Ascending aorta (tissue), 2 donors: ENCODE measurements around the gene ARSA. TPM values are rescaled to one million over a fixed set of nuclear protein-coding genes. Genes with fewer than 3 reads are reported as not detected.

ENCODE experiments used
- DNase-seq, 2 donors: peaks; one replicate each; pipeline ENCODE4 v3.0.0-alpha.2; 2019; ENCODE audit warnings: low spot score in 2 of 2
- H3K27ac ChIP-seq, 2 donors: fragments of 200-600 bp; sonication (generic); one replicate each; pipeline ENCODE4 v1.5.1; 2016 to 2017; ENCODE audit warnings: mild to moderate bottlenecking in 1 of 2
- H3K27me3 ChIP-seq: fragments of 200-600 bp; sonication (generic); one replicate; pipeline ENCODE4 v1.5.1; 2017
- H3K36me3 ChIP-seq, 2 donors: fragments of 200-600 bp; sonication (generic); one replicate each; pipeline ENCODE4 v1.5.1; 2016
- H3K4me1 ChIP-seq, 2 donors: fragments of 200-600 bp; sonication (generic); one replicate each; pipeline ENCODE4 v1.5.1; 2016 to 2017; ENCODE audit warnings: mild to moderate bottlenecking in 1 of 2
- H3K4me3 ChIP-seq, 2 donors: fragments of 200-600 bp; sonication (generic); one replicate each; pipeline ENCODE4 v1.5.1; 2016 to 2017; ENCODE audit warnings: mild to moderate bottlenecking in 1 of 2
- H3K9me3 ChIP-seq, 2 donors: fragments of 200-600 bp; sonication (generic); one replicate each; pipeline ENCODE4 v1.5.1; 2016
- CTCF ChIP-seq, 3 experiments: fragments of 200-600 bp in 2 of 3; fragments of 450-650 bp in 1 of 3; sonication (generic) in 2 of 3; IDR thresholded peaks; one replicate each; pipeline ENCODE4 v1.5.1; 2016 to 2019; ENCODE audit warnings: antibody characterized with exemption in 3 of 3, mild to moderate bottlenecking in 1 of 3, moderate library complexity in 1 of 3
- intact Hi-C: fragments of 100-400 bp; cut with DNase I; formaldehyde crosslinking; loops from one replicate; pipeline ENCODE4 v1.15.1; 2023
- total RNA-seq: library from RNA; depleted of rRNA; stranded (reverse); fragments of >200 nt; gene quantifications from one replicate; pipeline ENCODE4 v1.1.0, GENCODE V29; 2016

The ARSA gene
- 111 TPM for total RNA-seq

DNA sequence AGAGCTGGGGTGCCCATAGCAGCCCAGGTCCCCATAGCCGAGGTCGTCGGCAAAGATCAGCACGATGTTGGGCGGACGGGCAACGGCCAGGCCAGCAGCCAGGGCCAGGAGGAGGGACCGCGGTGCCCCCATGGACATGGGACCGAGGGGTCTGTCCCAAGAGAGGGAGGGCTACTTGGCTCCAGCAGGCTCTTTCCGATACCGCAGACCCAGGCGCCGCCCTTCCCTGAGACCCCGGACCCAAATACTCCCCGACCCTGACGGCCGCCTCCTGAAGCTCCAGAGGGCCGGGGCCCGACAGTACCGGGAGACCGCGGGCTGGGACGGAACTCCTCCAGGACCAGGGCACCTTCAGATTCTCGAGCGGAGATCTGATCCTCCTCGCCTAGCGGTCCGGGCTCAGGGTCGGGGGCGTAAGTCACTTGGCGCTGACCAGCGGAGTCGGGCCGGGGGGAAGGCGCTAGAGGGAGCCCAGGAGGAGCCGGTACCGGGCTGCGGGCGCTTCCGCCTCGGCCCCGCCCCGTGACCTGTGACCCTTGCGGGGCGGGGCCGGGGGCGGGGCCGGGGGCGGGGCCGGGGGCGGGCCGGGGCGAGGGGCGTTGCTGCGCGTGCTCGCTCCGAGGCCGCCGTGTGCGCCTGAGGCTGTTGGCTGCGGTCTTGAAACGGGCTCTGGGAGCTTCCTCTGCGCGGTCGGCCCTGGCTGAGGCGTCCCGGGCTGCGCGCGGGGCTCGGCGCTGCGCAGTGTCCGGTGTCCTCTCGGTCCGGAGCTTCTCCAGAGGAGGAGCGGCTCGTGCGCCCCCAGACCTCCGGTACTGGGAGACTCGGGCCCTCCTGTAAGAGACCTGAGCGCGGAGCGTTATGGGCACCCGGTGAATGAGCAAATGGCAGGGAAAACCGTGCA is at the start of gene ARSA:
Gene ARSA, minus strand, starts transcription at position 511 of the 901 bp plus-strand sequence. Its CDS starts 373 bp downstream, at position 138.
- peak within 1 kb of the TSS; percentile 46 to 84 for H3K27ac ChIP-seq
- intact Hi-C loops: loop anchor here (1.0 to 5.0 kb wide), 5 partner anchors 45 to 776 kb away; partner anchors contain the start of genes CHKB, LMF2, SCO2 and ZBED4
- peak; percentile 27 to 86 for DNase-seq
- H3K36me3 ChIP-seq: no peaks in the 10 kb centered on the region
- H3K4me1 ChIP-seq: peaks cover 4 to 12% of the 10 kb centered on the region in 2 donors
- peak within 1 kb of the TSS; percentile 63 to 67 for H3K4me3 ChIP-seq
- peak; percentile 1 to 47 (median 18) for TF ChIP-seq CTCF (IDR thresholded peaks at IDR 0.05)
- H3K9me3 ChIP-seq: no peaks in the 10 kb centered on the region
- H3K27me3 ChIP-seq: no peaks in the 10 kb centered on the region

DNA sequence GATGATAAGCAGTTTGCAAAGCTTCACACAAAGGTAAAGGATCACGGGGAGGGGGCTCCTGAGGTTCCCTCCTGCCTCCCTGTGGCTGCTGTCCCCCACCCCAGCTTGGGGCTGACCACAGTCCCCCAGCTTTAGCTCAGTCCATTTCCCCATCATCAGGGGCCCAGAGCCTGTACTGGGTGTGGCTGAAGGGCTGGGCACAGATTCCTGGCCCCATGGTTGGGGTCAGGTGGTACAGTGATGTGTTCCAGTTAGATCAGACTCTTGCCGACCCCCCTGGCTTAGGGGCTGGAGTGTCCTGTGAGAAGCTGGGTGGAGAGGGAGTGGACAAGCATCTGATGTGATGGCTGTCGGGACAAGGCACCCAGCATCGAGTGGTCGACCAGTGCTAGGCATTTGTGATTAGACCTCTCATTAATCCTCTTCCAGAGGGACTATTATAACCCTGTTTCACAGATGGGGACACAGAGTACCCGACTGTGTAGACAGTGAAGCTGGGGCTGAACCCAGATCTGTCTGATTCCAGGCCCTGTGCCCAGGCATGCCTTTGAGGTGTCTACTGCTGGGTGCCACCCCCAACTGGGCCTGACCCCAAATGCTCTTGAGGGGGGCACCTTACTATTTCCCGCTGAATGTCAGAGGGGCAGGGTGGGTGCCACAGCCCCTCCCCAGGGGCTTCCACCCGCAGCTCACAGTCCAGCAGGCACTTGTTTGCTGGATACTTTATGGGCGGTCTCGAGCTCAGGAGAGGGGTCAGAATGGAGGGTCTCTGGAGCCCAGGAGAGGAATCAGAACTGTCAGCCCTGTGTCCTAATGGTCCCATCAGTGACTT is 48.9 kb upstream of the ARSA start:
- no peak for TF ChIP-seq CTCF (IDR thresholded peaks at IDR 0.05)
- H3K27me3 ChIP-seq: peaks cover 4% of the 10 kb centered on the region
- H3K4me1 ChIP-seq: peaks cover 0 to 6% of the 10 kb centered on the region in 2 donors
- H3K9me3 ChIP-seq: no peaks in the 10 kb centered on the region
- intact Hi-C loops: no loop called here
- H3K36me3 ChIP-seq: no peaks in the 10 kb centered on the region
- H3K27ac ChIP-seq: no peak overlapping the region
- H3K4me3 ChIP-seq: no peak overlapping the region
- peak in 1 of 2 donors; percentile 57 for DNase-seq

GRCh38 chr22:50676180-50676636 is 48.3 kb upstream of the ARSA start:
- Histone ChIP-seq H3K9me3 (no peaks in the 10 kb centered on the region), H3K4me3 (no peak overlapping the region), H3K4me1 (peaks cover 0 to 6% of the 10 kb centered on the region in 2 donors), H3K27me3 (peaks cover 4% of the 10 kb centered on the region), H3K27ac (no peak overlapping the region), H3K36me3 (no peaks in the 10 kb centered on the region)
- TF ChIP-seq CTCF (IDR thresholded peaks at IDR 0.05): no peak
- DNase-seq: peak in 1 of 2 donors; percentile 55
- intact Hi-C loops: no loop called here

DNA sequence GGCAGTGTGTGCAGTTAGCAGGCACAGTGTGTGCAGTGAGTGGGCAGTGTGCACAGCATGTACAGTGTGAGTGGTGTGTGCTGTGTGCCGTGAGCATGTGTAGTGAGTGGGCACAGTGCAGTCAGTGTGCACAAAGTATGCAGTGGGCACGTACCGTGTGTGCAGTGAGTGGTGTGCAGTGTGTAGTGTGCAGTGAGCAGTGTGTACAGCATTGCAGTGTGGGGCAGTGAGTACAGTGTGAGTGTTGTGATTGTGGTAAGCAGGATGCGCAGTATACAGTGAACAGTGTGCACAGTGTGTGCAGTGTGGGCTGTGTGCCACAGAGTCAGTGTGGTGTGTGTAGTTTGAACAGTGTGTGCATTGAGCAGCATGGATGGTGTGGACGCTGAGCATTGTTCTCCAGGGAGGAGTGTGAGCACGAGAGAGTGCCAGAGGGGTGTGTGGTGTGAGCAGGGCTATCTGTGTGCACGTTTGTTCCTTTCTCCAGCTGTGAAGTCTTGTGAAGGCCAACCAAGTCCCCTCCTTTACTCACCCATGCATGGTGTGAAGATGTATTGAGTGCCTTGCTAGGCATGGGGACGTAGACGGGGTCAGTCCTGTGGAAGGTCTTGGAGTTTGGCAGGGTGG is 47.7 kb upstream of the ARSA start:
- Histone ChIP-seq H3K9me3 (no peaks in the 10 kb centered on the region), H3K36me3 (no peaks in the 10 kb centered on the region), H3K4me1 (peaks cover 0 to 6% of the 10 kb centered on the region in 2 donors), H3K27ac (no peak overlapping the region), H3K4me3 (peak overlapping the region in 1 of 2 donors; percentile 57), H3K27me3 (peaks cover 4% of the 10 kb centered on the region)
- TF ChIP-seq CTCF (IDR thresholded peaks at IDR 0.05): no peak
- peak in 1 of 2 donors; percentile 57 for DNase-seq
- intact Hi-C loops: no loop called here
